HUES64 (cell line): ENCODE measurements around the gene DTX1.
"Not testable (repeated sequence)": the region's sequence is repeated elsewhere in the genome, so short reads cannot be mapped to it uniquely, and the experiment has no call there.

Source experiments
- H3K27ac ChIP-seq: 2 replicates; pipeline ENCODE4 v1.7.0; 2013; ENCODE audit warnings: low read depth, low read length, inconsistent platforms
- H3K27me3 ChIP-seq: 2 replicates; pipeline ENCODE4 v1.6.1; 2013; ENCODE audit warnings: mild to moderate bottlenecking, low read length; ENCODE audit not compliant: insufficient read depth
- H3K36me3 ChIP-seq: 2 replicates; pipeline ENCODE4 v1.6.1; 2013; ENCODE audit warnings: mild to moderate bottlenecking, low read length; ENCODE audit not compliant: insufficient read depth
- H3K4me1 ChIP-seq: 2 replicates; pipeline ENCODE4 v1.6.1; 2013; ENCODE audit warnings: mild to moderate bottlenecking, low read length, moderate library complexity; ENCODE audit not compliant: insufficient read depth
- H3K4me3 ChIP-seq: 2 replicates; pipeline ENCODE4 v1.5.1; 2013; ENCODE audit warnings: mild to moderate bottlenecking, low read length, moderate library complexity
- H3K9ac ChIP-seq: 2 replicates; pipeline ENCODE4 v1.6.1; 2013; ENCODE audit warnings: mild to moderate bottlenecking, low read depth, low read length
- H3K9me3 ChIP-seq: 2 replicates; pipeline ENCODE4 v1.6.1; 2013; ENCODE audit warnings: low read depth, low read length; ENCODE audit not compliant: insufficient read depth
- WGBS: fragments of 150-250, 120-280 bp; methylation state at CpG from one replicate; pipeline ENCODE4 v1.1.7; 2013; ENCODE audit warnings: missing lambda C conversion rate; 5-methylcytosine and 5-hydroxymethylcytosine counted together

The DTX1 gene

DNA sequence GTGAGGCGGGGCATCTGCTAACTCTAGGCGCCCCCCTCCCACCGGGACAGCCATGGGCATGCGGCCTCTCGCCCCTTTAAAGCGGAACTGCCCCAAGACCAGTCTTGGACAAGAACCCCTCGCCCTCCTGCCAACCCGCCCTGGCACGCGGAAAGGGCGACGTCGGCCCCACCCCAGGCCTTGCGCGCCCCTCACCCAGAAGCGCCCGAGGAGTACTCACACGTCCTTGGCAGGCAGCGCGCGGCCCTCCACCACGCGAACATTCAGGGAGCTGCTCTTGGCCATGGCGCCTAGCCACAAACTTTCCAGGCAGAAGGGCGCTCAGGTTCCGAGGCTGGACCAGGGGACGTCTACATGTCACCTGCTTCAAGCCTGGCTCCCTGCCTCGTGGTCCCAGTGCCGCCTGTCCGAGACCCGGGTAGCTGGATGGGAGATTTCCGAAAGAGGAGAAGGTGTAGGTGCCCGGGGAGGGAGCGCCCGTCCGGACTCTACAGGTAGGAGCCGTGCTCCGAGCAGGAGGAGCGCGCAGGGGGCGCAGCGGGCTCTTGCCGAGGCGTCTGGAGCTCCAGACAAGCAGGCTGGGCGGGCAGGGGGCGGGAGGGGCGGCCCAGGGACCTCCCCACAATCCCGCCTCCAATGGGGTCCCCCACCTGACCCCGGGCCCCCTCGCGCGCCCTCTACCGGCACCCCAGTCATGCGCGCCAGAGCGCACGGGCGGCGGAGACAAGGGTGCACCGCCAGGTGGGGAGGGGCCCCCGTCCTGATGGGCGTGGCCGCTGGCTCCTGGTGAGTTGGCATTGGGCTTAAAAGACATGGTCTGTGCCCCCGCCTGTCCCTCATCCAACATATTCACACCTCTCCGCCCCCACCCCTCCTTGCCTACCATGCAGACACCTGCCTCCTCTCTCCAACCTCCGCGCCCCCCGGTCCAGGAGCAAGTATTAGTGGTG lies 78.9 kb downstream of the DTX1 start, which contains the start of gene RASAL1:
Gene RASAL1, minus strand, starts transcription at position 584 of the 950 bp plus-strand sequence. Its CDS starts 299 bp downstream, at position 285.
- WGBS = 7% methylated on average over 63 of the region's 68 CpGs

DNA sequence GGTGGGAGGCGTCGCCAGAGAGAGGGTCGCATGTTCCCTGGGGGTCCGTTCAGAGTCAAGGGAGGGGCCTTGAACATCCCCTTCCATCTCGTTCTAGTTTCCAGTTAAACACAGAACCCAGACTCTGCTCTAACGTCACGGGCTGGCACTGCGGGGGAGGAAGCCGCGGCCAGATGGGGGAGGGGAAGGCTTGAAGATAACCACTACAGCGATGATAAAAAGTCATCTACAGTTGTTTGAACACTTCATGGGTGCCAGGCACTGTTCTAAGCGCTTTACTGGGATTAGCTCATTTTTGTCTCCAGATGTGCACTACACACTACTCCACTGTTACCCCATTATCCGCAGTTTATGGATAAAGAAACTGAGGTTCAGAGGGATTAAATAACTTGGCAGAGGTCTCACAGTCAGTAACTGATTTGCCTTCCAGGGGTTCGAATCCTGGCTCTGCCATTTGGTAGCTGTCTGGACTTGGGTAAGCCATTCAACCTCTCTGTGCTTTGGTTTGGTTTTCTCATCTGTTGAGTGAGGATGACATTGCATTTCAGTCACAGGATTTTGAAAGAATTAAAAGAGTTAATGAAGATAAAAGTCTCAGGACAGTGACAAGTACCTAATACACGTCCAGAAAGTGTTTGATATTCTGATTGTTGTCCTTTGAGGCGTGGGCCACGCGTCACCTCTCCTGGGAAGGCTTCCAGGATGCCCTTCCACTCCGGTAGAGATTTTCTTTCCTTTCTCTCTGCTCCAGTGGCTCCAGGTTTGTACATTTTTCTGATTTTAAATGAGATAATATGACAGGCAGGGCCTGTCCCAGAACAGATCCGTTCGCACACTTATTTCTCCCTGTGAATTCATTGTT lies 79.8 kb downstream of the DTX1 start:
- Histone ChIP-seq H3K4me3 (peak overlapping the region; percentile 46), H3K4me1 (peaks cover 5% of the 10 kb centered on the region; the same call in 1 of the 2 replicates), H3K9ac (no peak overlapping the region; the same call in 1 of the 2 replicates), H3K27ac (no peak overlapping the region), H3K9me3 (no peaks in the 10 kb centered on the region), H3K36me3 (no peaks in the 10 kb centered on the region), H3K27me3 (peaks cover 24% of the 10 kb centered on the region)
- WGBS = 49% methylated on average over 20 of the region's 21 CpGs

More for the DNA sequence above, 78.9 kb downstream of the DTX1 start, which contains the start of gene RASAL1:
- H3K4me3 ChIP-seq = peak within 1 kb of the TSS; percentile 78
- no peaks in the 10 kb centered on the region for H3K9me3 ChIP-seq
- no peak within 1 kb of the TSS for H3K27ac ChIP-seq
- H3K4me1 ChIP-seq = peaks cover 5% of the 10 kb centered on the region; the same call in 1 of the 2 replicates
- H3K27me3 ChIP-seq = peaks cover 24% of the 10 kb centered on the region
- peak within 1 kb of the TSS; percentile 70 for H3K9ac ChIP-seq
- no peaks in the 10 kb centered on the region for H3K36me3 ChIP-seq

DNA sequence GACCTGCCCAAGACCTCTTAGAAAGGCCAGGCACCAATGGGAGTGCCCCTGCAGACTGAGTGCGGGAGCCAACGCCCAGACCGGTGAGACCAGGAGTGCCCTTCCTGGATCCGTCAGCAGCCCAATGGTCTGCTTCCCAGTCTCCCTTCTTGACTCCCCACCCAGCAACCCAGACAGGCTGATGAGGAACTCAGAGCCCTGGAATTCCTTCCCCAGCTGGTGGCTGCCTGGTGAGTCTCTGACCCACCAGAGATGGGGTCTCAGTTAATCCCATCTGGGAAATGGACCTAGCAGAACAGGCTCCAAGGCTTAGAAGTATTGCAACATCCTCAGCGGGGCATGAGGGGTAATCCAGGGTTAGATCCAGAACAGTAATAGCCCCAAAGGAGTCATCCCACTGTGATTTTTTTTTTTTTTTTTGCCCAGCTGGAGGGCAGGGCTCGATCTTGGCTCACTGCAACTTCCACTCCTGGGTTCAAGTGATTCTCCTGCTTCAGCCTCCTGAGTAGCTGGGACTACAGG lies 80.5 kb downstream of the DTX1 start:
- Histone ChIP-seq H3K4me1 (peaks cover 5% of the 10 kb centered on the region; the same call in 1 of the 2 replicates), H3K4me3 (no peak overlapping the region)

DNA sequence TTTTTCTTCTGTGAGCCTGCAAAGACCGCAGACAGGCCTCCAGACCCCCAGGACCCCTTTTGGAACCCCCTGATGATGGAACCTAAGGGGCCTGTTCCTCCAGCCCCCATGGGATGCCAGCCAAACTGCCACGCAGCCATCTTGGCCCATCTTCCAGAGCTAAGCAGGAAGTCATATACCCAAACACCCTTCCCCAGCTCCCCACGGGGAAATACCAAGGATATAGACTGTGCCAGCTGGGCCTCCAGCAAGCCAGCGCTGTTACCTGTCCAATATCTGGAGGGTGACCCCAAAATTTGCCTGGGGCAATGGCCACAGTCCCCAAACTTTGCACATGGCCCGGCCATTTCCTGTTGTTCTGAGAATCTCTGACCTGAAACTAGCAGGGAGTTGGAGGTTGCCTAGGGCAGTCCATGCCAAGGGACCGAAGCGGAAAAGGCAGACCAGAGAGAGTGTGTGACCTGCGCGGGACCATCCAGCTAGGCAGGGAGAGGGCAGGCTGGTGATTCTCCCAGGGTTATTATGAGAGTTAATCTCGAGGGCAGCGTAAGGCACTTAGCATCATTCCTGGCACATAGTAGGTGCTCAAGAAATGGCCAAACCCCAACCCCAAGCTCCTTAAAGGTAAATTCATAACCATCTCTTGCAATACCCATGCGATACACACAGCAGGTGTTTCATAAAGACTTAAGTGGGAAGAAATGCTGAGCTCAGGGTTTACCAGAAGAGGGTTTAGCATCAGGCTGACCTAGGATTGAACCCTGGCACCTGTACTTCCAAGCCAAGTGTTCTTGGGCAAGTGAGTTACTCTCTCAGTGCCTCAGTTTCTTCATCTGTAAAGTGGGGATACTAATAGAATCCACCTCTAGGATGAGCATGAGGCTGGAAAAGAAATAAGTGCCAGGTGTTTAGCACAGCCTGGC lies 81.6 kb downstream of the DTX1 start:
- WGBS = 90% methylated on average over 12 of the region's 12 CpGs
- no peaks in the 10 kb centered on the region for H3K9me3 ChIP-seq
- H3K4me1 ChIP-seq = peaks cover 5% of the 10 kb centered on the region; the same call in 1 of the 2 replicates
- H3K27ac ChIP-seq = no peak overlapping the region
- no peaks in the 10 kb centered on the region for H3K36me3 ChIP-seq
- no peak overlapping the region for H3K4me3 ChIP-seq
- H3K9ac ChIP-seq = no peak overlapping the region
- peaks cover 24% of the 10 kb centered on the region for H3K27me3 ChIP-seq

More for the DNA sequence above, 80.5 kb downstream of the DTX1 start:
- WGBS = 87% methylated on average over 6 of the region's 6 CpGs
- H3K27me3 ChIP-seq = peaks cover 24% of the 10 kb centered on the region
- H3K36me3 ChIP-seq = no peaks in the 10 kb centered on the region
- H3K27ac ChIP-seq = no peak overlapping the region
- H3K9ac ChIP-seq = no peak overlapping the region
- no peaks in the 10 kb centered on the region for H3K9me3 ChIP-seq

DNA sequence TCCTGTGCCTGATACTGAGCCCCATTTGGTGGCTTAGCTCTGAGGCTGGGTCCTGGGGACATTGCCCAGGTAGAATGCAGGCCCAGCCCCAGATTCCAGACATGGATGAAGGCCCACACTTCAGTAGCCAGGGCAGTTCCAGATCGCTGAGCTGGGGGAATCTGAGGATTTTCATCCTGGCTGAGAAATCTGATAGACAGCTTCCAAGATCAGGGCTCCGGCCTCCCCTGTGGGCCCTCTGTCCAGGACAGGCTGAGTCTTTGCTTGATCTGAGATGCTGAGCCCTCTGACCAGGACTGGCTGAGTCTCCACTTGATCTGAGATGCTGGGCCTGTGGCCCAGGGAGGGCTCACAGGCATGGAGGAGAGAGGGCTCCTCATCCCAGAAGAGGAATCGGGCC lies 82.3 kb downstream of the DTX1 start:
- Histone ChIP-seq H3K36me3 (no peaks in the 10 kb centered on the region), H3K27ac (no peak overlapping the region), H3K9ac (no peak overlapping the region), H3K4me3 (no peak overlapping the region), H3K27me3 (peaks cover 24% of the 10 kb centered on the region), H3K4me1 (peaks cover 5% of the 10 kb centered on the region; the same call in 1 of the 2 replicates), H3K9me3 (no peaks in the 10 kb centered on the region)
- WGBS = 92% methylated on average over 3 of the region's 3 CpGs

DNA sequence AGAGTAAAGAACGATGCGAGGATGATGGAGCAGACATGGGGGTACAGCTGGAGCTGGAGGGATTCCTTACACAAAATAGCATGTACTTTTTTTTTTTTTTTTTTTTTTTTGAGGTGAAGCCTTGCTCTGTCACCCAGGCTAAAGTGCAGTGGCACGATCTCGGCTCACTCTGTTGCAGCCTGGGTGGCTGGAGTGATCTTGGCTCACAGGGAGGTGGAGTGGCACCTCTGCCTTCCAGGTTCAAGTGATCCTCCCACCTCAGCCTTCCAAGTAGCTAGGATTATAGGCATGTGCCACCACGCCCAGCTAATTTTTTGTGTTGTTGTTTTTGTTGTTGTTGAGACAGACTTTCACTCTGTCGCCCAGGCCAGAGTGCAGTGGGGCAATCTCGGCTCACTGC lies 84.2 kb downstream of the DTX1 start:
- Histone ChIP-seq H3K9ac (no peak overlapping the region), H3K9me3 (no peaks in the 10 kb centered on the region), H3K4me1 (peaks cover 5% of the 10 kb centered on the region; the same call in 1 of the 2 replicates), H3K4me3 (no peak overlapping the region), H3K27me3 (peaks cover 8% of the 10 kb centered on the region), H3K36me3 (no peaks in the 10 kb centered on the region), H3K27ac (no peak overlapping the region)
- WGBS = 90% methylated on average over 5 of the region's 7 CpGs

DNA sequence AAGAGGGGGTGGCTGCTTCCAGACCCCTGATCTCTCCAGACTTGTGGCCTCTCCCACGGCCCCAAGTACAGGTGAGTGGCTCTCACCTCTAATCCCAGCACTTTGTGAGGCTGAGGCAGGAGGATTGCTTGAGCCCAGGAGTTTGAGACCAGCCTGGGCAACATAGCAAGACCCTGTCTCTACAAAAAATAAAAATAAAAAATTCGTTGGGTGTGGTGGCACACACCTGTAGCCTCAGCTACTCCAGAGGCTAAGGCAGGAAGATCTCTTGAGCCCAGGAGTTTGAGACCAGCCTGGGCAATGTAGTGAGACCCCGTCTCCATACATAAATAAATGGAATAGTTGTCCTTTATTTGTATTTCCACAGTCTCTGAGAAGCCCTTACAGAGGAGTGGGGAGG lies 85.2 kb downstream of the DTX1 start:
- H3K9ac ChIP-seq, H3K27ac ChIP-seq, H3K9me3 ChIP-seq, H3K4me1 ChIP-seq, H3K4me3 ChIP-seq, H3K27me3 ChIP-seq, H3K36me3 ChIP-seq: not testable (repeated sequence)
- WGBS = 95% methylated on average over 3 of the region's 3 CpGs

DNA sequence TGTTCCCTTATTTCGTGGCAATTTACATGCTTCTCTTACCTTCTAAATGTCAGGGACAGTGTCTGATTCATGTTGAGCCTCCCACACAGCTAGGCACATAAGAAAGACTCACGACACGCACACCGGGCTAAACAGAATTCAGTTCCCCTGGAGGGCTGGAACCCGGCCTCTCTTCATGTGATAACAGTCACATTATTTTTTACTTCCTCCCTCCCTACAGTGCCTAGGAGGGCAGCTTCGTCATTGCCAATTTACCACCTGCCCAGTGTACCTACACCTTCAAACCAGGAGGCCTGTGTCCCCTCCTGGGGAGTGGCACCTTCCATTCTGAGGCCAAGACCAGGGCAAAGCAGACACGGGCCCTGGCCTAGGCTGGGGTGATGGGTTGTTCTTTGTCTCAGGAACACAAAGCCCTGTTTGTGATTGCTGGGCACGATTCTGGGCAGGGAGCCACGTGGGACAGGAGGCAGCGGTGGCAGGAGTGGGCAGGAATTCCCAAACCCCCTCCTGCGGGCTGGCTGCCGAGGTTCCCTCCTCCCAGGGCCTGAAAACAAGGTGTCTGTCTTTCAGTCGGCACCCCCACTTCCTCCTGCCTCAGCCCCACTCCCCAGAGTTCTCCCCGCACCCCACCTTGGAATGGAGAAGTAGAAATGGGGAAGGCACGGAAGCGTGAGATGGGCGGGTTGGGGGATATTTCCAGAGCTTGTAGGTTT lies 85.8 kb downstream of the DTX1 start:
- H3K9me3 ChIP-seq = 0 out of 2 replicates have a peak, but pooled peaks cover 3% of the 10 kb centered on the region
- H3K4me3 ChIP-seq = no peak overlapping the region
- 86% methylated on average over 17 of the region's 17 CpGs for WGBS
- no peak overlapping the region for H3K27ac ChIP-seq
- no peaks in the 10 kb centered on the region for H3K27me3 ChIP-seq
- H3K36me3 ChIP-seq = no peaks in the 10 kb centered on the region
- no peaks in the 10 kb centered on the region for H3K4me1 ChIP-seq
- H3K9ac ChIP-seq = no peak overlapping the region

DNA sequence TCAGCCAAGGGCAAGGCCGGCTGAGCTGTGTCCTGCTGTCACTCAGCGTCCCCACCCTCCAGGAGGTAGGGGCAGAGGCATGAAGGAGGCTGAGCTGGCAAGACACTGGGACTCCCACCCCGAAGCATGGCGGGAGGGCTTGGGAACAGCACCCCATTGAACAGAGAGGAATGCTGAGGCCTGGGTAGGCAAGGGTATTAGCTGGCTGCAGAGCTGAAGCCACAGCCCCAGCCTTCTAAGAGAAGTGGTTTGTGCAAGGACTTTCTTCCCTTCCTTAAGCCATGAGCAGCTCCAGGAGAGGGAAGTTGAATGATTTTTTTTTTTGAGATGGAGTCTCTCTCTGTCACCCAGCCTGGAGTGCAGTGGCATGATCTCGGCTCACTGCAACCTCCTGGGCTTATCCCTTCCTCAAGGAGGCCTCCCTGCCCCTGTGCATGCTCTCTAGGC lies 86.4 kb downstream of the DTX1 start:
- H3K9ac ChIP-seq = no peak overlapping the region
- H3K27ac ChIP-seq = no peak overlapping the region
- no peaks in the 10 kb centered on the region for H3K4me1 ChIP-seq
- H3K36me3 ChIP-seq = no peaks in the 10 kb centered on the region
- H3K9me3 ChIP-seq = 0 out of 2 replicates have a peak, but pooled peaks cover 4% of the 10 kb centered on the region
- no peaks in the 10 kb centered on the region for H3K27me3 ChIP-seq
- H3K4me3 ChIP-seq = no peak overlapping the region
- WGBS = 87% methylated on average over 4 of the region's 5 CpGs
